Transverse colon (tissue), 4 donors: ENCODE data around the gene NAP1L5. TPM values are rescaled to one million over a fixed set of nuclear protein-coding genes. Genes with fewer than 3 reads are reported as not detected.
A peak's percentile ranks its signal among the peaks of the same experiment; 100 is the strongest.

Experiments used
- DNase-seq: peaks from one replicate; pipeline ENCODE4 v3.0.0-alpha.2; 2019
- H3K27ac ChIP-seq, 4 donors: fragments of 200-600 bp; sonication (generic); 2 replicates each; pipeline ENCODE4 v1.5.1; 2016 to 2018; ENCODE audit warnings: inconsistent platforms in 4 of 4
- H3K27me3 ChIP-seq: fragments of 200-600 bp; sonication (generic); 2 replicates; pipeline ENCODE4 v1.5.1; 2017; ENCODE audit warnings: inconsistent platforms
- H3K36me3 ChIP-seq, 4 donors: fragments of 200-600 bp; sonication (generic); 2 replicates each; pipeline ENCODE4 v1.5.1; 2017 to 2019; ENCODE audit warnings: inconsistent platforms in 4 of 4
- H3K4me1 ChIP-seq, 4 donors: fragments of 200-600 bp; sonication (generic); 2 replicates each; pipeline ENCODE4 v1.5.1; 2017 to 2020; ENCODE audit warnings: inconsistent platforms in 4 of 4
- H3K4me3 ChIP-seq, 4 donors: fragments of 200-600 bp; sonication (generic); 1 replicate in 1 of 4; 2 replicates in 3 of 4; pipeline versions ENCODE4 v1.5.1 to v1.6.1; 2017 to 2019; ENCODE audit warnings: inconsistent platforms in 4 of 4
- H3K9me3 ChIP-seq, 2 donors: fragments of 200-600 bp; sonication (generic); 2 replicates each; pipeline ENCODE4 v1.5.1; 2017 to 2019; ENCODE audit warnings: inconsistent platforms in 2 of 2
- EP300 ChIP-seq: sonication (generic); formaldehyde crosslinking; IDR thresholded peaks from one replicate; pipeline ENCODE4 v1.6.1; 2017; ENCODE audit warnings: antibody characterized with exemption, low read depth
- POLR2A ChIP-seq: fragments of 450-650 bp; IDR thresholded peaks from one replicate; pipeline ENCODE4 v1.6.1; 2016; ENCODE audit warnings: antibody characterized with exemption, mild to moderate bottlenecking, moderate library complexity
- POLR2AphosphoS5 ChIP-seq, 3 donors: sonication (generic); formaldehyde crosslinking; IDR thresholded peaks; one replicate each; pipeline ENCODE4 v1.6.1; 2016; ENCODE audit warnings: antibody characterized with exemption in 3 of 3
- WGBS, 2 donors: methylation state at CpG; one replicate each; pipeline ENCODE4 v1.1.5; 2018; ENCODE audit warnings: low coverage in 1 of 2; 5-methylcytosine and 5-hydroxymethylcytosine counted together
- in situ Hi-C, 4 donors: fragments of 200-750 bp; cut with MboI; loops; one replicate each; pipeline versions ENCODE4 v1.15.0 to v1.15.1; 2017; ENCODE audit warnings: low sequenced_read_pairs in 3 of 4, low pct_ligation_motif_present in 1 of 4, low pct_unique_long_range_greater_than_20kb in 1 of 4
- intact Hi-C: fragments of 100-400 bp; cut with DNase I; formaldehyde crosslinking; loops from one replicate; pipeline ENCODE4 v1.15.1; 2023; ENCODE audit warnings: low total_unique reads
- total RNA-seq, 4 donors: library from RNA; depleted of rRNA; stranded (reverse); fragments of >200 nt; gene quantifications; one replicate each; pipeline ENCODE4 v1.1.0, GENCODE V29; 2016
- TF ChIP-seq, protein P1 (sequence below), 5 experiments: fragments of 200-600 bp in 3 of 5; fragments of 450-650 bp in 2 of 5; sonication (generic) in 3 of 5; IDR thresholded peaks; 1 replicate in 2 of 5; 2 replicates in 3 of 5; pipeline ENCODE4 v1.5.1; 2016 to 2017; ENCODE audit warnings: antibody characterized with exemption in 5 of 5, inconsistent platforms in 3 of 5, mild to moderate bottlenecking in 2 of 5, moderate library complexity in 1 of 5

Gene NAP1L5
- total RNA-seq, 4 donors from 2014 or later = 3.5 TPM; not detected in 2

DNA sequence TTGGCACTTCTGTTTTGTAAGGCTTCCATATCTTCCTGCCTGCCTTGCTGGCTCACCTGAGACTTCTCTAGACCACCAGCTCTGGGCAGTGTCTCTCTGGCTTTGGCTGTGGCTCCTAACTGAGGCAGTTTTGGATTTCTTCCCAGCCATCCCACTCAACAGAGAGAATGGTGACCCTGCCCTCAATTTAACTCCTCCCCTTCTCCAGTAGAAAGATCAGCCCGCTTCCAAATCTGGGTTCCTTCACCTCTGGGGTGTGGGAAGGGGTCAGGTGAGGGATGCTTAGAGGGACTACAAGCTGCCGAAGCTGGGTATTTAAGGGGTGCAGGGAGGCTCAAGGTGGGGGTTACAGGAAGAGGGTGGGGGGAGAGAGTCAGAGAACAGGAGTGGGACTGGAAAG lies 23.7 kb downstream of the NAP1L5 start:
- no peak overlapping the region for H3K4me3 ChIP-seq
- no peaks in the 10 kb centered on the region for H3K9me3 ChIP-seq
- no peak overlapping the region for H3K27ac ChIP-seq
- peaks cover 0 to 48% (median under 1%) of the 10 kb centered on the region in 4 donors for H3K36me3 ChIP-seq
- no peak for DNase-seq
- H3K27me3 ChIP-seq = no peaks in the 10 kb centered on the region
- 60 to 90% methylated on average over 1 to 2 of the region's 2 CpGs for WGBS, 2 donors
- intact Hi-C loops = no loop called here
- in situ Hi-C loops = loop anchor here in 1 of 4 donors (25.0 kb wide), 1 partner anchor 137 kb away; no protein-coding TSS in a partner anchor
- no peaks in the 10 kb centered on the region for H3K4me1 ChIP-seq
- no peak for TF ChIP-seq POLR2A
- TF ChIP-seq POLR2AphosphoS5 (IDR thresholded peaks at IDR 0.05) = no peak
- no peak for TF ChIP-seq EP300
- TF ChIP-seq, protein P1, sequence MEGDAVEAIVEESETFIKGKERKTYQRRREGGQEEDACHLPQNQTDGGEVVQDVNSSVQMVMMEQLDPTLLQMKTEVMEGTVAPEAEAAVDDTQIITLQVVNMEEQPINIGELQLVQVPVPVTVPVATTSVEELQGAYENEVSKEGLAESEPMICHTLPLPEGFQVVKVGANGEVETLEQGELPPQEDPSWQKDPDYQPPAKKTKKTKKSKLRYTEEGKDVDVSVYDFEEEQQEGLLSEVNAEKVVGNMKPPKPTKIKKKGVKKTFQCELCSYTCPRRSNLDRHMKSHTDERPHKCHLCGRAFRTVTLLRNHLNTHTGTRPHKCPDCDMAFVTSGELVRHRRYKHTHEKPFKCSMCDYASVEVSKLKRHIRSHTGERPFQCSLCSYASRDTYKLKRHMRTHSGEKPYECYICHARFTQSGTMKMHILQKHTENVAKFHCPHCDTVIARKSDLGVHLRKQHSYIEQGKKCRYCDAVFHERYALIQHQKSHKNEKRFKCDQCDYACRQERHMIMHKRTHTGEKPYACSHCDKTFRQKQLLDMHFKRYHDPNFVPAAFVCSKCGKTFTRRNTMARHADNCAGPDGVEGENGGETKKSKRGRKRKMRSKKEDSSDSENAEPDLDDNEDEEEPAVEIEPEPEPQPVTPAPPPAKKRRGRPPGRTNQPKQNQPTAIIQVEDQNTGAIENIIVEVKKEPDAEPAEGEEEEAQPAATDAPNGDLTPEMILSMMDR (IDR thresholded peaks at IDR 0.05) = no peak

DNA sequence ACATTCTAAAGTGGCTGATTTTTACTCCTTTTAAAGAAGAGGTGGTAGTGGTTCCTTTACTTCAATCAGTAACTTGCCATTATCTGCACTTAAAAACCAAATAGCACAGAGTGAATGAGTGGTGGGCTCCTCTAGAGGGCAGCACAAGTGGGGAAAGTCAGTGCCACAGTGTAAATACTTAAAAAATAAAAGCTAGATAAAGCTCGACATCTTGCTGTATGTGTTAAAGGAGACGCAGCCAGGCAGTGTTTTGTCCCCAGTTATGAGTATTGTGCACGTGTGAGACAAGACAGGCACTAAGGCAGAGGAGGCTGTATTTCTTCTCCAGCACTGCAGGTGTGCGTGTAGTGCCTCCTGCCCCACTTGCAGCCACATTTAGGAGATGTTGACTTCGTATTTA lies 24.6 kb downstream of the NAP1L5 start:
- Histone ChIP-seq H3K4me1 (no peaks in the 10 kb centered on the region), H3K27ac (no peak overlapping the region), H3K27me3 (no peaks in the 10 kb centered on the region), H3K36me3 (peaks cover 0 to 39% (median 3%) of the 10 kb centered on the region in 4 donors), H3K9me3 (no peaks in the 10 kb centered on the region), H3K4me3 (no peak overlapping the region)
- no peak for DNase-seq
- TF ChIP-seq EP300 = no peak
- TF ChIP-seq, protein P1 (IDR thresholded peaks at IDR 0.05) = peak in 3 of 5 experiments; percentile 24 to 27 (median 26)
- 72 to 80% methylated on average over 4 to 5 of the region's 5 CpGs for WGBS, 2 donors
- intact Hi-C loops = no loop called here
- in situ Hi-C loops = loop anchor here in 1 of 4 donors (25.0 kb wide), 1 partner anchor 136 kb away; no protein-coding TSS in a partner anchor

DNA sequence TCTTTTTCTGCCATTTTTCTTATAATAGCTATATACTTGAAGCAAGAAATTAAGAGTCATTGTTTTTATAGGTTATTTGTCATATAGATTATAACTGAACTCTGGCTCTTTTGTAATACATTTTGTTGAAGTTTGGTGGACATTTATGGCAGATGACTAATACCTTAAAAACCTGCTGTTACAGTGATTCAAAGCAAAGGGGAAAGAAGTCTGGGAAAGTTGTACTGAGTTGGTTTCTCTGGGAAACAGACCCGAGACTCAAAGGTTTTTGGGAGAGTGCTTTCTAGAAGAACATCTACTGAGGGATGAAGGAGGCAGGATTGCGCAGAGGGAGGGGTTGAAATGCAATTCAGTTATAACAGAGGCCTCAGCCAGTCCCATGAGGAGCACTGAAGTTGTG lies 35.9 kb downstream of the NAP1L5 start:
- in situ Hi-C loops = loop anchor here in 3 of 4 donors (5.0 to 25.0 kb wide), 3 partner anchors 124 to 127 kb away; no protein-coding TSS in a partner anchor
- DNase-seq = no peak
- Histone ChIP-seq H3K27me3 (no peaks in the 10 kb centered on the region), H3K9me3 (no peaks in the 10 kb centered on the region), H3K4me3 (no peak overlapping the region), H3K4me1 (peaks cover 0 to 21% (median 11%) of the 10 kb centered on the region in 4 donors), H3K27ac (no peak overlapping the region), H3K36me3 (peaks cover 0 to 8% (median 0%) of the 10 kb centered on the region in 4 donors)
- WGBS, 2 donors = 83 to 86% methylated on average over 2 of the region's 2 CpGs
- intact Hi-C loops = loop anchor here (5.0 kb wide), 1 partner anchor 124 kb away; no protein-coding TSS in a partner anchor
- no peak for TF ChIP-seq POLR2AphosphoS5 (IDR thresholded peaks at IDR 0.05)
- TF ChIP-seq, protein P1 (IDR thresholded peaks at IDR 0.05) = no peak
- TF ChIP-seq POLR2A = no peak
- TF ChIP-seq EP300 = no peak

DNA sequence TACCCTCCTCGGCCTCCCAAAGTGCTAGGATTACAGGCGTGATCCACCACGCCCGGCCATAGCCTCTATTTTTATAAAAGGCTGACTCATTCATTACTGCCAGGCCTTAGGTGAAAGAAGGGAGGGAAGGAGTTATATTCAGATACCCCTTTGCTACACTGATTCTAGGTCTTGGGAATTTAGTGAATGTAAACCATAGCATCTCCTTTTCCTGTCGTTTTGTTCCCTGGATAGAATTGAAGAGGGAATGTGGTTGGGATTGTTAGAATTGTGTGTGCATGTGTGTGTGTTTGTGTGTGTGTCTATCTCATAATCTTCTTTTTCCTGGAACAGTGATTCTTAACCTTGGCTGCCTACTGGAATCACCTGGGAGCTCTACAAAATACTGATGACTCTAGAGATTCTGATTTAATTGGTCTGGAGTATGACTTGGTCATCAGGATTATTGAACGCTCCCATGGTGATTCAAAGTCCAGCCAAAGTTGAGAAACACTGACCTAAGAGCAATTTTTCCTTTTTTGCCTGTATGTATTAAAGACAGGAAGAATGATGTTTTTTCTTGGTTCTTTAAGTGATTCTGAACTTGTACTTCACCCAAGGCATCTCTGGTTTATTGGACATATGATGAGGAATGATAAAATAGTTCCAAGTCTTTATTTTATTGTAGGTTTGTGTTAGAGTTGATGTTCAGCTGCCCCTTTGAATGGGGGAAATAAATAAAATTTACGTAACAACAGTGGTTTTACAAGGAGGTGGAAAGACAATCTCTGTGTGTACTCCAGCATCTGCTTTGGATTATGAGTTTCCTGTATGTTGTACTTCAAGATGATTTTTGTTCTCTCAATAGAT lies 37.0 kb downstream of the NAP1L5 start:
- Histone ChIP-seq H3K9me3 (no peaks in the 10 kb centered on the region), H3K4me3 (no peak overlapping the region), H3K27ac (peak overlapping the region in 3 of 4 donors; percentile 22 to 73 (median 52)), H3K27me3 (no peaks in the 10 kb centered on the region), H3K4me1 (peaks cover 0 to 21% (median 11%) of the 10 kb centered on the region in 4 donors), H3K36me3 (peaks cover 0 to 14% (median 0%) of the 10 kb centered on the region in 4 donors)
- intact Hi-C loops (loop anchor here (5.0 kb wide), 1 partner anchor 123 kb away; no protein-coding TSS in a partner anchor), in situ Hi-C loops (loop anchor here in 3 of 4 donors (5.0 to 25.0 kb wide), 3 partner anchors 123 to 126 kb away; no protein-coding TSS in a partner anchor)
- TF ChIP-seq POLR2A = no peak
- 71 to 73% methylated on average over 1 to 7 of the region's 7 CpGs for whole genome bisulfite sequencing, 2 donors
- peak; percentile 26 for DNase-seq
